T47D (cell line): ENCODE data around the gene TLE2.
"Not testable (repeated sequence)": the region's sequence is repeated elsewhere in the genome, so short reads cannot be mapped to it uniquely, and the experiment has no call there.

ENCODE experiments used
- DNase-seq, 2 experiments: peaks; one replicate each; pipeline versions ENCODE4 v3.0.0 to v3.0.0-alpha.2; 2011 to 2012; ENCODE audit warnings: low read depth in 1 of 2, low spot score in 1 of 2
- JUND ChIP-seq: IDR thresholded peaks from 2 replicates; pipeline ENCODE4 v1.6.1; 2012; ENCODE audit warnings: low read depth
- in situ Hi-C: cut with HindIII; loops from 2 replicates; pipeline ENCODE4 v1.10.0; 2016; ENCODE audit warnings: low sequenced_read_pairs, low pct_unique_long_range_greater_than_20kb

Gene TLE2

GRCh38 chr19:3010871-3011270, 18.2 kb downstream of the TLE2 start:
- no peak for DNase-seq
- TF ChIP-seq JUND = no peak
- in situ Hi-C loops = no loop called here

GRCh38 chr19:3008994-3009393, 20.1 kb downstream of the TLE2 start:
- TF ChIP-seq JUND = no peak
- DNase-seq = no peak
- in situ Hi-C loops = no loop called here

DNA sequence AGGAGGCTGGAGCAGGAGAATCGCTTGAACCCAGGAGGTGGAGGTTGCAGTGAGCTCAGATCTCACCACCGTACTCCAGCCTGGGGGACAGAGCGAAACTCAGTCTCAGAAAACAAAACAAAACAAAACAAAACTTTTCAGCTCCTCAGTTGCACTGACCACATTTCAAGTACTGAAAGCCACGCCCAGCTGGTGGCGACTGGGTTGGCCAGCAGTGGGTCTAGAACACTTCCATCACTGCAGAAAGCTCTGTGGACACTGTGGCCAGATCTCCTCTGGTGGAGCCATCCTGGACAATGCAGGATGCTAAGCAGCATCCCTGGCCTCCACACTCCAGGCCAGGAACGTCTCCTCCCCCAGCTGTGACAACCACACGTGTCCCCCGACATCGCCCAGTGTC, 21.1 kb downstream of the TLE2 start:
- TF ChIP-seq JUND = no peak
- in situ Hi-C loops = no loop called here

DNA sequence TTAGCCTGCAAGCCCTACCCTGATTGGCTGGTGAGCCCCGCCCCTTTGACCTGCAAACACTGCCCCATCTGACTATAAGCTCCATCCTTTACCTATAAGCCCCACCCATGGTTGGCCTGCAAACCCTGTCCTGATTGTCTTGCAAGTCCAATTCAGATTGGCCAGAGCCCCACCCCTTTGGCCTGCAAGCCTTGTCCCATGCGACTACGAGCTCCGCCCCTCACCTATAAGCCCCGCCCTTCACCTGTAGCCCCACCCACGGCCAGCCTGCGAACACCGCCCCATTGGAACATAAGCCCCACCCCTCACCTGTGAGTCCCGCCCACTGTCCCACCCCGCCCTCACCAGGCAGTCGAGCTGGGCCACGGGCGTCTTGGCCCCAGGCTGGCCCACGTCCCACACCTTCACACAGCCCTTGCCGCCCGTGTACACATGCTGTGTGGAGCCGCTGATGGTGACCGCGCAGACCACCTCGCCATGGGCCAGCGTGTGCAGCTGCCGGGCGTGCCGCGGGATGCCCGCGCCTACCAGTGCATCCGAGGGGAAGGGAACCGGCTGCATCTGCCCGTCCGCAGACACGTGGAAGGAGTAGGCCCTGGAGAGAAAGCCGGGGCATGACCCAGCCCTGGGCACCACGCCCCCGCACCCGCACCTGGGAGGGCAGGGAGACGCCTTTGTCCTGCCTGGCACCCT, 22.9 kb downstream of the TLE2 start:
- in situ Hi-C loops = no loop called here
- DNase-seq = peak in 1 of 2 experiments; percentile 91
- no peak for TF ChIP-seq JUND

More for the DNA sequence above, 21.1 kb downstream of the TLE2 start:
- no peak for DNase-seq

DNA sequence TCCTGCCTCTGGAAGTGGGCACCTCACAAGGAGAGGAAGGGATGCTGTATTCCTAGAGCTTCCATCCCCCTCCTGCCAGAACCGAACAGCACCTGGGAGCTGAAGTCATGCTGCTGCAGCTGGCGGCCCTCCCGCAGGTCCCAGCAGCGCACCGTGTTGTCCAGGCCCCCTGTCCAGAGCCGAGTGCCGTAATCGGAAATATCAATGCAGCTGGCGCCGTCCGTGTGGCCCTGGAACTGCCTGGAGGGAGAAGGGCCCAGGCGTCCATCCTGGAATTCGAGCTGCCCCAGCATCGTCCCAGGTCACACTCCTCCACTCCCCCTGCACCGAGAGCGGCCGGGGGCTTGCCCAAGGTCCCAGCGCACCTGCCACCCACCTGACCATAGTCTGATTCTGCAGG, 23.7 kb downstream of the TLE2 start:
- TF ChIP-seq JUND = no peak
- no peak for DNase-seq
- in situ Hi-C loops = no loop called here

DNA sequence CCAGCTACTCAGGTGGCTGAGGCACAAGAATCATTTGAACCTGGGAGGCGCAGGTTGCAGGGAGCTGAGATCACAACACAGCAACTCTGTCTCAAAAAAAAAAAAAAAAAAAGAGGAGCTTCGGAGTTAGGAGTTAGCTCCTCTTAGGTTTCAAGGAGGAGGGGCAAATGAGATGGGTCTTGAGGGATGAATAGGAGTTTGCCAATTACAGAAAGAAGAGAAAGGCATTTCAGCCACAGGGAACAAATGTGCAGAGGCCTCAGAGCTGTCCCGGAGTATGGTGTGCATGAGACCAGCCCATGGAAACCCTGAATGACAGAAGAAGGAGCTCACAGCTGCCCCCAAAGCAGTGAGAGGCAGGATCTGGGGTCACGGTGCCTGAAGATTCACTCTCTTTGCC, 24.6 kb downstream of the TLE2 start:
- in situ Hi-C loops = no loop called here
- no peak for TF ChIP-seq JUND
- no peak for DNase-seq

DNA sequence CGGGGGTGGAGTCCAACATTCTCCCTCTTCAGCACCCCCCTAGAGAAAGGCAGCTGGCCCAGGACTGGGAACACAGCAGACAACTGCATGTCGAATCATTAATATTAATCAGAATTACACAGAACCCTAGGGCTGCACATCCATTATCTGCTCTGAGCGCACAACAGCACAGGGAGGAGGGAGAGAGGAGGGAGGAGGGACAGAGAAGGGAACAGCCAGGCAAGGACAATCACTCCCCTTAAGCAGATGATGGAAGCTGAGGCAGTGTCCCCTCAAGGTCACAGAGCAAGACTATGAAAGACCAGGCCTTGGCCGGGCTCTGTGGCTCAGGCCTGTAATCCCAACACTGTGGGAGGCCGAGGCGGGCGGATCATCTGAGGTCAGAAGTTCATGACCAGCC, 26.0 kb downstream of the TLE2 start:
- no peak for TF ChIP-seq JUND
- in situ Hi-C loops = no loop called here
- no peak for DNase-seq

GRCh38 chr19:3001235-3001800, 27.8 kb downstream of the TLE2 start:
- no peak for TF ChIP-seq JUND
- in situ Hi-C loops = no loop called here
- DNase-seq = no peak

DNA sequence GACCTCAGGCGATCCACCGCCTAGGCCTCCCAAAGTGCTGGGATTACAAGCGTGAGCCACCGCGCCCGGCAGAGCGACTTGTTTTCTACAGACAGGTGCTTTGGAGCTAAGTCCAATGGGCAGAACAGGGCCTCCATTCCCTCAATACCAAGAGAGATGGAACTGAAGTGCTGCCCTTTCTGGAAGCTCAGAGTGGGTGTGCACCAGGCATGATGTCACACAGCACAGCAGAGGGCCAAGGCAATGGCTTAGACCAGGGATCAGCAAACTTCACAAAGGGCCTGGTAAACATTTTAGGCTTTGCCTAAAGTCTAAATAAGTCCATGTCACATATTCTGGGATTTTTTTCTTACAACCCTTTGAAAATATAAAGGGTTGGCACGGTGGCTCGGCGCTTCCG, 30.4 kb downstream of the TLE2 start:
- no peak for TF ChIP-seq JUND
- DNase-seq = no peak
- in situ Hi-C loops = no loop called here

- no peak for DNase-seq
- in situ Hi-C loops = no loop called here
These were observed 31.4 kb downstream of the TLE2 start for GRCh38 chr19:2997720-2998119.

GRCh38 chr19:2994588-2995131, 34.4 kb downstream of the TLE2 start:
- no peak for DNase-seq
- TF ChIP-seq JUND = no peak
- in situ Hi-C loops = no loop called here

More at GRCh38 chr19:2997720-2998119, 31.4 kb downstream of the TLE2 start:
- no peak for TF ChIP-seq JUND

DNA sequence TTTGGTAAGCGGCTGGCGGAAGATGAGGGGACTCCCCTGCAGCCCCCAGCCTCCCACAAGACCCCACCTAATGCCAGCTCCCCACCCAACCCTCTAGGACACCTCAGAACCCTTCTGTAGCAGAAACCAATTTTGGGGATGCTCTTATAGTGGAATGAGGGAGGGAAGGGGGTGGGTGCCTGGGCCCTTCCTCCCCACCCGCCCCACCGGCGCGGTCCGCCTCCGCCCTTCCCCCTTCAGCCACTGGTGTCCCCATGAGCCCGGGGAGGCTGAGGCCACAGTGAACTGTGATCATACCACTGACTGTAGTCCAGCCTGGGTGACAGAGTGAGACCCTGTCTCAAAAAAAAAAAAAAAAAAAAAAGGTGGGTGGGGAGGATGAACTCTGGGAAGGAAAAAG, 35.5 kb downstream of the TLE2 start:
- in situ Hi-C loops = no loop called here
- TF ChIP-seq JUND = no peak

DNA sequence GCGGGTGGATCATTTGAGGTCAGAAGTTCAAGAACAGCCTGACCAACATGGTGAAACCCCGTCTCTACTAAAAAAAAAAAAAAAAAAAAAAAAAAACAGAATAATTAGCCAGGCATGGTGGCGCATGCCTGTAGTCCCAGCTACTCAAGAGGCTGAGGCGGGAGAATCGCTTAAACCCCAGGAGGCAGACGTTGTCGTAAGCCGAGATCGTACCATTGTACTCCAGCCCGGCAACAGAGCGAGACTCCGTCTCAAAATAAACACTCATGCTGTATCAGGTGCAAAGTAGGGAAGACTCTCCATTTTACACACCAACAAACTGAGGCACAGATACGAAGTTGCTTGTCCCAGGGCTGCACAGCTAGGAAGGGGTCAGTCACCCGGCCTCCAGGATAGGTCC, 36.1 kb downstream of the TLE2 start:
- DNase-seq = no peak
- no peak for TF ChIP-seq JUND
- in situ Hi-C loops = no loop called here

More for the DNA sequence above, 35.5 kb downstream of the TLE2 start:
- no peak for DNase-seq

DNA sequence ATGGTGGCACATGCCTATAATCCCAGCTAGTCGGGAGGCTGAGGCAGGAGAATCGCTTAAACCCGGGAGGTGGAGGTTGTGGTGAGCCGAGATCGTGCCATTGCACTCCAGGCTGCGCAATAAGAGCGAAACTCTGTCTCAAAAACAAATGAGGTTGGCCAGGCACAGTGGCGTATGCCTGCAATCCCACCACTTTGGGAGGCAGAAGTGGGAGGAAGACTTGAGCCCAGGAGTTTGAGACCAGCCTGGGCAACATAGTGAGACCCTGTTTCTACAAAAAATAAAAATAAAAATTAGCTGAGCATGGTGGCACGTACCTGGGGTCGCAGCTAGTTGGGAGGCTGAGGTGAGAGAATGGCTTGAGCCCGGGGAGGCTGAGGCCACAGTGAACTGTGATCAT, 36.7 kb downstream of the TLE2 start:
- DNase-seq, in situ Hi-C loops: not testable (repeated sequence)
